ENCODE measurements around the gene NR5A2.

DNA sequence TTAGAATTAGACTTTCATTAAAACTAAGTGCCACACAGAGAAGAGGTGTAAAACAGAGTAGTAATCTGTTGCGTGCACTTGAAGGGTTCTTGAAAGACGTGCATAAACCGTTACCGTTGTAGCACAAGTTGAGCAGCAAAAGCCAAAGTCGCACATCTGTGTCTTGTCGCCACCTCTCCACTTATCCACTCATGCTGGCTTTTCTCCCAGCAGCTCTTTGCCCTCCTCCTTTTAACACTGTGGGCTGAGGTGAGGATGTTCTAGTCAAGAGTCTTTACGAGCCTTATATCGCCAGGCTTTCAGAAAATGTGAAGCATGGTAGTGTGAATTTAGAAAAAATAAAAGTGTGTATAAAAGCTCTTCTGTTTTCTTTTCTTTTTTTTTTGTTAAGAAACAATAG, 48.0 kb downstream of the NR5A2 start:
- TF ChIP-seq, protein P1, sequence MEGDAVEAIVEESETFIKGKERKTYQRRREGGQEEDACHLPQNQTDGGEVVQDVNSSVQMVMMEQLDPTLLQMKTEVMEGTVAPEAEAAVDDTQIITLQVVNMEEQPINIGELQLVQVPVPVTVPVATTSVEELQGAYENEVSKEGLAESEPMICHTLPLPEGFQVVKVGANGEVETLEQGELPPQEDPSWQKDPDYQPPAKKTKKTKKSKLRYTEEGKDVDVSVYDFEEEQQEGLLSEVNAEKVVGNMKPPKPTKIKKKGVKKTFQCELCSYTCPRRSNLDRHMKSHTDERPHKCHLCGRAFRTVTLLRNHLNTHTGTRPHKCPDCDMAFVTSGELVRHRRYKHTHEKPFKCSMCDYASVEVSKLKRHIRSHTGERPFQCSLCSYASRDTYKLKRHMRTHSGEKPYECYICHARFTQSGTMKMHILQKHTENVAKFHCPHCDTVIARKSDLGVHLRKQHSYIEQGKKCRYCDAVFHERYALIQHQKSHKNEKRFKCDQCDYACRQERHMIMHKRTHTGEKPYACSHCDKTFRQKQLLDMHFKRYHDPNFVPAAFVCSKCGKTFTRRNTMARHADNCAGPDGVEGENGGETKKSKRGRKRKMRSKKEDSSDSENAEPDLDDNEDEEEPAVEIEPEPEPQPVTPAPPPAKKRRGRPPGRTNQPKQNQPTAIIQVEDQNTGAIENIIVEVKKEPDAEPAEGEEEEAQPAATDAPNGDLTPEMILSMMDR (IDR thresholded peaks at IDR 0.05 in 4 of 5, conservative IDR thresholded peaks at IDR 0.05 in 1 of 5) = no peak
- no peak for TF ChIP-seq POLR2A (IDR thresholded peaks at IDR 0.05)

Measured in gastrocnemius medialis (tissue), 4 donors.